HCT116 (cell line): ENCODE results near the gene IFITM5. TPM values are rescaled to one million over a fixed set of nuclear protein-coding genes. Genes with fewer than 3 reads are reported as not detected.

Experiments
- ATAC-seq: fragments of 200-7000 bp; cut with Tn5 transposase; 2 replicates; pipeline ENCODE4 v1.9.1; 2020; ENCODE audit warnings: mild to moderate bottlenecking, moderate library complexity
- BruUV-seq: library from RNA; stranded (reverse); fragments of 400-500 nt; replicated peaks from 2 replicates; lab custom pipeline; 2021; lab: Mats Ljungman, UMichigan
- CTCF ChIA-PET: fragments of 300-600 bp; sonication (Branson Sonifier 250); formaldehyde crosslinking; loops from one replicate; lab custom pipeline; 2021; ENCODE audit warnings: antibody characterized with exemption; lab: Charles Lee
- POLR2A ChIA-PET: fragments of 300-600, 350-600 bp; sonication (Branson Sonifier 250); formaldehyde crosslinking; loops from one replicate; lab custom pipeline; 2021; ENCODE audit warnings: antibody characterized with exemption; lab: Charles Lee
- RAD21 ChIA-PET, 2 experiments: fragments of 300-600 bp; sonication (Branson Sonifier 250); formaldehyde crosslinking; loops; one replicate each; lab custom pipeline; 2023; ENCODE audit warnings: low total read pairs in 2 of 2; ENCODE audit not compliant: uncharacterized antibody in 2 of 2, unreplicated experiment in 2 of 2, low non-redundant PET in 1 of 2; lab: Charles Lee
- DNase-seq: peaks from one replicate; pipeline ENCODE4 v3.0.0-alpha.2; 2010; ENCODE audit warnings: low read depth, low spot score
- H2AFZ ChIP-seq: fragments of 200-600 bp; shearing (Covaris generic), sonication (generic); 2 replicates; pipeline ENCODE4 v1.6.1; 2017; ENCODE audit warnings: low read depth, mixed run types, mixed read lengths, antibody characterized with exemption, low read length; ENCODE audit not compliant: poor library complexity, severe bottlenecking
- H3K27ac ChIP-seq: 2 replicates; pipeline ENCODE4 v1.5.1; 2012; ENCODE audit warnings: low read depth, low read length
- H3K27me3 ChIP-seq: fragments of 200-600 bp; sonication (generic); 2 replicates; pipeline ENCODE4 v1.6.1; 2016; ENCODE audit warnings: mixed run types, low read length, mixed read lengths; ENCODE audit not compliant: insufficient read depth
- H3K36me3 ChIP-seq, 2 experiments: fragments of 200-500 bp in 1 of 2; fragments of 200-600 bp in 1 of 2; sonication (Bioruptor generic) in 1 of 2; sonication (generic) in 1 of 2; 2 replicates each; pipeline versions ENCODE4 v1.5.1 to v1.6.1; 2014 to 2016; ENCODE audit warnings: low read length in 2 of 2, inconsistent platforms in 1 of 2, mixed read lengths in 1 of 2, mixed run types in 1 of 2; ENCODE audit not compliant: insufficient read depth in 2 of 2, control insufficient read depth in 1 of 2
- H3K4me1 ChIP-seq, 2 experiments: fragments of 200-600 bp in 1 of 2; sonication (generic) in 1 of 2; 2 replicates each; pipeline versions ENCODE4 v1.5.1 to v1.6.1; 2012 to 2017; ENCODE audit warnings: low read length in 2 of 2, inconsistent platforms in 1 of 2, mild to moderate bottlenecking in 1 of 2, mixed read lengths in 1 of 2, mixed run types in 1 of 2, moderate library complexity in 1 of 2; ENCODE audit not compliant: insufficient read depth in 2 of 2, control insufficient read depth in 1 of 2
- H3K4me2 ChIP-seq: fragments of 200-600 bp; sonication (generic); 2 replicates; pipeline ENCODE4 v1.6.1; 2017; ENCODE audit warnings: mixed run types, low read length, mixed read lengths
- H3K4me3 ChIP-seq, 2 experiments: fragments of 200-600 bp in 1 of 2; sonication (generic) in 1 of 2; replicated peaks in 1 of 2; 2 replicates each; pipeline ENCODE4 v1.5.1; 2011 to 2016; ENCODE audit warnings: low read length in 2 of 2, control low read depth in 1 of 2, low read depth in 1 of 2, mild to moderate bottlenecking in 1 of 2, mixed read lengths in 1 of 2, mixed run types in 1 of 2
- H3K79me2 ChIP-seq: fragments of 200-600 bp; sonication (generic); 2 replicates; pipeline ENCODE4 v1.6.1; 2017; ENCODE audit warnings: mild to moderate bottlenecking, mixed run types, low read length, moderate library complexity, mixed read lengths; ENCODE audit not compliant: insufficient read depth
- H3K9ac ChIP-seq: fragments of 200-600 bp; sonication (generic); 2 replicates; pipeline ENCODE4 v1.6.1; 2016; ENCODE audit warnings: low read length, mixed read lengths
- H3K9me2 ChIP-seq: fragments of 200-600 bp; sonication (generic), shearing (Covaris generic); 2 replicates; pipeline ENCODE4 v1.6.1; 2017; ENCODE audit warnings: mixed run types, mild to moderate bottlenecking, moderate library complexity; ENCODE audit not compliant: insufficient read depth
- H3K9me3 ChIP-seq, 2 experiments: fragments of 200-500 bp in 1 of 2; fragments of 200-600 bp in 1 of 2; sonication (Bioruptor generic) in 1 of 2; sonication (generic) in 1 of 2; 2 replicates each; pipeline ENCODE4 v1.6.1; 2014 to 2017; ENCODE audit warnings: low read length in 2 of 2, mixed read lengths in 2 of 2, inconsistent platforms in 1 of 2, low read depth in 1 of 2, mild to moderate bottlenecking in 1 of 2, mixed run types in 1 of 2, moderate library complexity in 1 of 2; ENCODE audit not compliant: control insufficient read depth in 1 of 2, insufficient read depth in 1 of 2
- H4K20me1 ChIP-seq: fragments of 200-600 bp; sonication (generic), shearing (Covaris generic); 2 replicates; pipeline ENCODE4 v1.6.1; 2017; ENCODE audit warnings: mixed run types, mild to moderate bottlenecking, moderate library complexity; ENCODE audit not compliant: insufficient read depth
- CTCF ChIP-seq, 3 experiments: fragments of 200-600 bp in 1 of 3; sonication (generic) in 1 of 3; IDR thresholded peaks in 2 of 3; conservative IDR thresholded peaks in 1 of 3; 2 replicates each; pipeline ENCODE4 v1.5.1; 2012 to 2017; ENCODE audit warnings: low read depth in 2 of 3, low read length in 2 of 3, antibody characterized with exemption in 1 of 3, borderline replicate concordance in 1 of 3, control low read depth in 1 of 3, mild to moderate bottlenecking in 1 of 3, mixed read lengths in 1 of 3, mixed run types in 1 of 3, moderate library complexity in 1 of 3; ENCODE audit not compliant: insufficient read depth in 1 of 3
- EZH2 ChIP-seq: fragments of 200-600 bp; sonication (generic); IDR thresholded peaks from 2 replicates; pipeline ENCODE4 v1.6.1; 2017; ENCODE audit warnings: antibody characterized with exemption, mixed run types
- FOSL1 ChIP-seq: IDR thresholded peaks from 2 replicates; pipeline ENCODE4 v1.6.1; 2012; ENCODE audit warnings: low read depth
- JUND ChIP-seq: IDR thresholded peaks from 2 replicates; pipeline ENCODE4 v1.6.1; 2012
- POLR2AphosphoS5 ChIP-seq: IDR thresholded peaks from 2 replicates; pipeline ENCODE4 v1.6.1; 2011; ENCODE audit warnings: mild to moderate bottlenecking, low read depth, low read length, moderate library complexity
- TCF7L2 ChIP-seq: IDR thresholded peaks from 2 replicates; pipeline ENCODE4 v1.7.0; 2011; ENCODE audit warnings: borderline replicate concordance, inconsistent platforms; ENCODE audit not compliant: insufficient read depth, insufficient read length; ENCODE audit errors: extremely low read depth
- ZBTB33 ChIP-seq: IDR thresholded peaks from 2 replicates; pipeline ENCODE4 v1.6.1; 2011; ENCODE audit warnings: mild to moderate bottlenecking, low read length, moderate library complexity; ENCODE audit not compliant: insufficient replicate concordance; ENCODE audit errors: extremely low read depth
- ZFX ChIP-seq: fragments of 450-650 bp; IDR thresholded peaks from 2 replicates; pipeline ENCODE4 v1.6.1; 2017
- ZNF274 ChIP-seq: fragments of 200-500 bp; sonication (Bioruptor generic); IDR thresholded peaks from 2 replicates; pipeline ENCODE4 v1.6.1; 2014; ENCODE audit warnings: mild to moderate bottlenecking, low read depth, low read length, inconsistent platforms
- intact Hi-C: fragments of 100-400 bp; cut with micrococcal nuclease; formaldehyde crosslinking; loops from 2 replicates; pipeline ENCODE4 v1.10.0; 2022
- total RNA-seq: library from RNA; stranded (reverse); gene quantifications from one replicate; pipeline ENCODE4 v1.2.1, GENCODE V29; 2021; ENCODE audit not compliant: unreplicated experiment

The IFITM5 gene
- total RNA-seq, 1 experiment from 2014 or later, result not detected

- CTCF ChIA-PET, result no interaction called here
- H3K4me2 ChIP-seq, result peak overlapping the region; percentile 90
- H3K36me3 ChIP-seq, result peaks cover 0 to 5% of the 10 kb centered on the region in 2 experiments; a peak in 3 of 4 replicates
- H3K27ac ChIP-seq, result peak overlapping the region; percentile 56; the same call in 1 of the 2 replicates
- no peak for TF ChIP-seq CTCF (IDR thresholded peaks at IDR 0.05 in 2 of 3, conservative IDR thresholded peaks at IDR 0.05 in 1 of 3; ENCODE audit: borderline replicate concordance in 1 of 3, insufficient read depth in 1 of 3, low read depth in 2 of 3, low read length in 2 of 3)
- TF ChIP-seq JUND, result no peak
- TF ChIP-seq ZNF274, result no peak
- TF ChIP-seq, all 23 proteins: peak for 0
- H3K9ac ChIP-seq, result peak overlapping the region; percentile 68
- intact Hi-C loops, result loop anchor here (5.0 kb wide), 1 partner anchor 52 kb away; the partner anchor contains the start of genes PSMD13 and SIRT3
- peak; percentile 20 for ATAC-seq
- no peaks in the 10 kb centered on the region for H3K9me2 ChIP-seq
- ChIA-PET RAD21 (no interaction called here), POLR2A (no interaction called here)
- no TSS peak for BruUV-seq
- DNase-seq, result no peak
- no peaks in the 10 kb centered on the region for H4K20me1 ChIP-seq
- no peaks in the 10 kb centered on the region for H3K9me3 ChIP-seq
- H2AFZ ChIP-seq, result no peak overlapping the region
- H3K4me3 ChIP-seq, result peak overlapping the region; percentile 59 to 63
- peaks cover 7% of the 10 kb centered on the region; the same call in 1 of the 2 replicates for H3K79me2 ChIP-seq
- H3K4me1 ChIP-seq, result peaks cover 14 to 25% of the 10 kb centered on the region in 2 experiments
- no peaks in the 10 kb centered on the region for H3K27me3 ChIP-seq
Observed at GRCh38 chr11:289398-289711, 10.0 kb downstream of the IFITM5 start.

GRCh38 chr11:288478-289397 is 10.6 kb downstream of the IFITM5 start, which contains the start of gene PGGHG:
Gene PGGHG, plus strand, starts transcription at chr11:289126. Its CDS starts 691 bp downstream, at chr11:289817.
- peak; percentile 90 for ATAC-seq
- TF ChIP-seq ZNF274 (no peak), ZBTB33 (no peak), CTCF (IDR thresholded peaks at IDR 0.05 in 2 of 3, conservative IDR thresholded peaks at IDR 0.05 in 1 of 3; ENCODE audit: borderline replicate concordance in 1 of 3, insufficient read depth in 1 of 3, low read depth in 2 of 3, low read length in 2 of 3) (no peak), EZH2 (no peak), ZFX (peak; percentile 33; the same call in 1 of the 2 replicates), FOSL1 (no peak), POLR2AphosphoS5 (peak; percentile 77), JUND (no peak), TCF7L2 (no peak)

More at GRCh38 chr11:288478-289397, 10.6 kb downstream of the IFITM5 start, which contains the start of gene PGGHG:
- intact Hi-C loops, result loop anchor here (5.0 kb wide), 1 partner anchor 51 kb away; the partner anchor contains the start of genes PSMD13 and SIRT3
- H3K79me2 ChIP-seq, result peaks cover 7% of the 10 kb centered on the region; the same call in 1 of the 2 replicates
- no peak within 1 kb of the TSS for H2AFZ ChIP-seq
- H3K4me1 ChIP-seq, result peaks cover 14 to 25% of the 10 kb centered on the region in 2 experiments
- H3K4me2 ChIP-seq, result peak within 1 kb of the TSS; percentile 90
- no peaks in the 10 kb centered on the region for H4K20me1 ChIP-seq
- H3K27ac ChIP-seq, result peak within 1 kb of the TSS; percentile 79; the same call in 1 of the 2 replicates
- no peak for DNase-seq
- H3K36me3 ChIP-seq, result peaks cover 0 to under 1% of the 10 kb centered on the region in 2 experiments; a peak in 2 of 4 replicates
- no TSS peak for BruUV-seq
- RAD21 ChIA-PET, result no interaction called here
- CTCF ChIA-PET, result no interaction called here
- H3K27me3 ChIP-seq, result no peaks in the 10 kb centered on the region
- H3K4me3 ChIP-seq, result peak within 1 kb of the TSS; percentile 59 to 72
- POLR2A ChIA-PET, result no interaction called here
- peak within 1 kb of the TSS; percentile 76 for H3K9ac ChIP-seq
- no peaks in the 10 kb centered on the region for H3K9me3 ChIP-seq
- no peaks in the 10 kb centered on the region for H3K9me2 ChIP-seq
